ENCODE measurements around the gene DDX17.
"Not testable (repeated sequence)": the region's sequence is repeated elsewhere in the genome, so short reads cannot be mapped to it uniquely, and the experiment has no call there.

The DDX17 gene

DNA sequence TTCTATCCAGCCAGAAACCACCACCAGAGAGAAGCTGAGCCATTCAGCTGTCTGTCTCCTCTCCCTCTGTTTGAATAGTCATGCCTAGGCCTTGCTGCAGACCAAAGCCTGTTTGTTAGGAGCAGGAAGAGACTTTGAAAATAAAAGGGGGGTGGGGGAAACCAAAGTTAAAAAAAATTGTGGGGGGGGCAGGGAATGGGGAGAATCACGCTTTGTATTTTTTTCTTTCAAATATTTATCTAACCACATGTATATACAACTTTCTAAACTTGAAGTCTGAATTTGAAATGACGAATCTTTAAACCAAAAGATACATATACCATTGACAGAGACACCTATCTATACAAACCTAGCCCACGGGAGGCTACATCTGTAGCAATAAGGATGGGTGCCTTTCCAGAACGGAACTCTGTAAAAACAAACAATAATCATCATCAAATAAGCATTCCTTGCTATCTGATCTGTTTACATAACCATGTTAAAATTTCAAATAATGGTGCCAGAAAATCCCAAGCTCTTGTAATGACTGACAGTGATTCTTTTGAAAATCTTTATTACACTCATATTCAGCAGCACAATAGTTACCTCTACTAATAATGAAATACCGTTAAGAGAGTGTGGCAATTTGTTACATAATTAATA lies 14.3 kb downstream of the DDX17 start:
- DNase-seq (ENCODE audit: low read depth): no peak

- DNase-seq (ENCODE audit: low read depth): no peak
Observed at GRCh38 chr22:38490915-38491314, 15.2 kb downstream of the DDX17 start.

GRCh38 chr22:38490475-38490874 lies 15.6 kb downstream of the DDX17 start:
- DNase-seq (ENCODE audit: low read depth): no peak

DNA sequence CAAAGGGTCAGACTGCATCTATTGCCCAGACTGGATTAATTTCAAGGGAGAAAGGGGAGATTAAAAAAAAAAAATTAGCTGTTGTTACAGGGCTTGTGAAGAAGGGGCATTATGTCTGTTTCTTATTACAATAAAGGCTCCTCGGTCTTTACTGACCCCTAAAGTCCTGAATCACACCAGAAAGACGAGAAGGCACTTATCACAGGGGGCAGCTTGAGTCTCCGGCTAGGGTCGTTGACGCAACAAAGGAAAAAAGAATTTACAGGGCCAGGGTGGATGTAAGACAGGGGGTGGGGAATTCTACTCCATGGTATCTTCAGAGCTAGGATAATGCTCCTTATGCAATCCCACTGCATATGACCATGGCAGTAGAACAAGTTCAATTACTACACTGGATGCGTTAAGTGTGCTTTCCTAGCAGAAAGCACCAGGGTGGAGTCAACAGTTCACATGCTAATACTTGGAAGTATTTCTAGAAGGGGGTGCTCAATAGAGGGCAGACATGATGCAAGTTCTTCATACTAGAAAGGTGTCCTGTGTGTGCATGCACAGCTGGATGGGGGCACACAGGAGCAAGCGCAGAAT lies 16.5 kb downstream of the DDX17 start:
- no peak for DNase-seq (ENCODE audit: low read depth)

DNA sequence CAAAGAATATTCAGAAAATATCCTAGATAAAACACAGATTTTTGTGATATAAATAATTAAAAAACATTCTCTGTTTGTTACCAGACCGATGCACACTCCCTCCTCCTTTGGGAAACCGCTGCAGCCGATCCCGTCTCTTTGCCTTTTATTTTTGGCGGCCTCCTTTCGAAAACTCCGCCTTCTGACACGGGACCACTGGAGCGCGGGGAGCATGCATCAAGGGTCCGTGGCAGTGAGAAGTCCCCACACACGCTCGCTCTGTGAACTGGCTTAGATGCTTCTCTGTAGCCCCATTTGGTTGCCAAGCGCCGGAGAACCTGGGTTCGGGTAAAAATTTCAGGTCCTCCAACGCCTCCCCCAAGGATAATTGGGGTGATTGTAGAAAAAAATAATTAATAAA lies 17.0 kb downstream of the DDX17 start:
- no peak for DNase-seq (ENCODE audit: low read depth)

DNA sequence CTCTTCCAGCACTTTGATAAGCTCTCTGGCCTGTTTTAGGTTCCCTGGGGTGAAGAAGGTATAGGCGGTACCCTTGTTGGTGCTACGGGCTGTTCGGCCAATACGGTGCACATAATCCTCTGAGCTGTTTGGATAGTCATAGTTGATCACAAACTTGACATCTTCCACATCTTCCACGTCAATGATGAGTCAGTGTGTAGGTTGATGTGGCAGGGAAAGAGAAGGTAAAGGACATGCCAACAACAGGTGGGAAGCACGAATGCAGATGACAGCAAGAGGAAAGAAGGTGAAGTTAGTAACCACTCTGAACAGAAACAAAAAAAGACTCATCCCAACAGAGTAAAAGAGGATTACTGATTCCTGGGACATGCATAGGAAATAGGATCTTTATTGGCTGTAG lies 18.2 kb downstream of the DDX17 start:
- no peak for DNase-seq (ENCODE audit: low read depth)

GRCh38 chr22:38485783-38486182 lies 20.3 kb downstream of the DDX17 start:
- DNase-seq (ENCODE audit: low read depth): no peak

- DNase-seq (ENCODE audit: low read depth): no peak
Observed at GRCh38 chr22:38484244-38484643, 21.9 kb downstream of the DDX17 start.

DNA sequence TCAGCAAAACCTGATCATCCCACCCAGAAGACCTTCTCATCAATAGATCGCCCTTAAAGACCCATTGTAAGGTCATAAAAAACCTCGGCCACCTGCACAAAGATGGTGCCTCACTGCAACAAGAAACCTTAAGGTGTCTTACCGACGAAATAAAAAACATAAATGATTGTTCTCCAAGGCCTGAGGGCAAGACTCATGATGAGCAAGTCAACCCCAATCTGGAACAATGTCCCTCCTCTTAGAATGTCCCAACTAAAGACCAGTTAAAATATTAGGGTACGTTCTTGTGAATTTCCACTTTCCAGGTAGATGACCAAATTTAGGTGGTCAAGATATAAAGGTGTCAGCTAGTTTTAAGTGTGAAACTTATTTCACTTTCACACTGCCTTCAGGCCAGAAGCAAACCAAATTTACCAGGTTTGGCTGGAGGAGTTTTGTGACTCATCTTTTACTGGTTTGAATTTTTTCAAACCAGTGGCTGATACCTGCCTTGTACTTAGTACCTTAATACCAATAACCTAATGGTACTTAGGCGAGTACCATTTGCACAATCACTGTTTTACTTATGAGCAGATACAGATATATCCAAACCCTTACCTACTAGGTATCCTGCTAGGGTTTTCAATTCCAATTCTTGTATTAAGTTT lies 23.3 kb downstream of the DDX17 start:
- DNase-seq (ENCODE audit: low read depth): no peak

- DNase-seq (ENCODE audit: low read depth): no peak
Observed at GRCh38 chr22:38481871-38482332, 24.2 kb downstream of the DDX17 start.

- no peak for DNase-seq (ENCODE audit: low read depth)
Observed at GRCh38 chr22:38481162-38481870, 24.8 kb downstream of the DDX17 start.

GRCh38 chr22:38479096-38479837 lies 26.8 kb downstream of the DDX17 start:
- DNase-seq (ENCODE audit: low read depth): no peak

GRCh38 chr22:38477585-38477984 lies 28.5 kb downstream of the DDX17 start:
- no peak for DNase-seq (ENCODE audit: low read depth)

DNA sequence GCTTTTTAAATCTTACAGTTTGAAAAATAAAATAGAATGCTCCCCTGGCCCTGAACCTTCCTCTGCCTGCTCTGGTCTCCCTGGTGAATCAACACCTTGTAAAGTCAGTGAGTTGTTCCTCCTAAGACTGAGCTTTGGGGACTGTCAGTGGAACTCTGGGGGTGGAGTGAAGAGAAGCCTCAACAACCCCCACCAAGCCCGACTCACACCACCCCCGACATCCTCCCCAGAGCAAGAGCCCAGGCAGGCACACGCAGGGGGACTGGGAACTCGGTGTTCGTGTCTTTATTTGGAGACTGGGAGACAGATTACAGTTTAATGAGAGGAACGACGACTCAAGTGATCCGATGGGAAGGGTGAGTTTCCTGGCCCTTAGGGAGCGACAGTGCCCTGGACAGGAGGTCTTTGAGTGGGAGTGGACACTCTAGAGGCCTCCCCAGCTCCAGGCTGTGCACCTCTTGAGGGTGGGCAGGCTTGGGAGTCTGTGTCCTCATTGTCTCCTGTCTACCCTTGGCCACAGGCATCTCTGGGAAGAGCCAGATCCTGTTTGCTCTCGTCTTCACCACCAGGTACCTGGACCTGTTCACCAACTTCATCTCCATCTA lies 32.0 kb downstream of the DDX17 start:
- no peak for DNase-seq (ENCODE audit: low read depth)

GRCh38 chr22:38471237-38471636 lies 34.9 kb downstream of the DDX17 start:
- DNase-seq (ENCODE audit: low read depth): no peak

- not testable (repeated sequence) for DNase-seq (ENCODE audit: low read depth)
Observed at GRCh38 chr22:38470179-38470578, 35.9 kb downstream of the DDX17 start.

DNA sequence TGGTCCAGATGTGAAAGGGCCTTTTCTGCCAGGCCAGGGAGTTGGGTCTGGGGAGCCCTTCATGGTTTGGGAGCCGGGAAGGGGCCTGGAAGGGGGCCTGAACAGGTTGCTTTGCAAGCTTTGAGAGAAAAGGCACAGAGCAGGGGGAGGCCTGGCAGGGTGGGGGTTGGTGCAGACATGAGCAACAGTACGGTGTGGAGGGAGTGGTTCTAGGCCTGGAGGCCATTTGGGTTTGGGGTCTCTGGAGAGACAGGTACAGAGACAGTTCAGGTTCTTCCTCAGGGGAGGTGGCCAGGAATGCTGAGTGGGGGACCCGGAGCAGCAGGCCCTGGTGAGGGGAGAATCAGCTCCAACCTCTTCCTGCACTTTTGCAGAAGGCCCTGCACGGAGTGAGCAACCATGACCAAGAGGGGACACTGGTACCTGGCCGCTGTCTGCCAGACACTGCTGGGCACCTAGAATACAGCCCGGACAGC lies 36.8 kb downstream of the DDX17 start:
- no peak for DNase-seq (ENCODE audit: low read depth)

DNA sequence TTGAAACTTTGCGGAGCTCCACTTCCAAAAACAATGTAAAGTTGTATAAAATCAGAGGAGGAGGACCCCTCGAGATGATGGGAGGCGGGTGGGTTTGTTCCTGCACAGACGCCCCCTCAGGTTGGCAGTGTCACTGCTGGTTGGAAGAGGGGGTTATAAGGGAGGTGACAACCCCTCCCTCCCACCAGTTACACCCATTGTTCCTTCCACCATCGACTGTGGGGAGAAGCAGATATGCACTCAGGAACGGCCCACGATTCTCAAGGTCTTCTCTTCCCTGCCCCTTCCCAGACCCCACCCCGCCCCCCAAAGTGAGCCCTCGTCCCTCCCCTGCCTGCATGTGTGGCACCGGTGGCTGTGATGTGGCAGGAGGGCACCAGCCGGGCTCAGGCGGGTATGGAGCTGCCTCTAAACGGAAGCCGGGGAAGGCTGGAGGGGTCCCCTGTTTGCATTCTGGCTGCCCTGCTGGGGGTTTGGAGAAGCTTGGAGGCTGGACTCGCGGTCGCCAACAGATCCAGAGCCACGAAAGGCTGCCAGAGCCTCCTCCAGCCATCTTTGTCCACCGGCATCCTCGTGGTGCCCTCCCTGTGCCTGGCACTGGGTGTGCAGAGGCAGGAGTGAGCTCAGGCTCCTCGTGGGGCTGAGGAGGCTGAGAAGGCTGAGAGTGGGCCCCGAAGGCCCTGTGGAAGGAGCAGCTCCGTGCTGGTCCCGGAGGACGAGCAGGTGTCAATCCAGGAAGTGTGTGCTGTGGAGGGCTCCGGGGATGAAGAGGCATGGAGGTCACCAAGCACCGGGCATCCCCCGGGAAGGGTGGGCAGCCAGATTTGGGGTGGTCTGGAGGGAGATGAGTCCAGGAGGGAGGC lies 37.4 kb downstream of the DDX17 start:
- DNase-seq (ENCODE audit: low read depth): no peak

GRCh38 chr22:38467904-38468442 lies 38.1 kb downstream of the DDX17 start, which contains the start of gene KDELR3:
KDELR3 (plus strand) TSS chr22:38468096; CDS start chr22:38468234, 138 bp downstream.
- peak; percentile 24 for DNase-seq (ENCODE audit: low read depth)

DNA sequence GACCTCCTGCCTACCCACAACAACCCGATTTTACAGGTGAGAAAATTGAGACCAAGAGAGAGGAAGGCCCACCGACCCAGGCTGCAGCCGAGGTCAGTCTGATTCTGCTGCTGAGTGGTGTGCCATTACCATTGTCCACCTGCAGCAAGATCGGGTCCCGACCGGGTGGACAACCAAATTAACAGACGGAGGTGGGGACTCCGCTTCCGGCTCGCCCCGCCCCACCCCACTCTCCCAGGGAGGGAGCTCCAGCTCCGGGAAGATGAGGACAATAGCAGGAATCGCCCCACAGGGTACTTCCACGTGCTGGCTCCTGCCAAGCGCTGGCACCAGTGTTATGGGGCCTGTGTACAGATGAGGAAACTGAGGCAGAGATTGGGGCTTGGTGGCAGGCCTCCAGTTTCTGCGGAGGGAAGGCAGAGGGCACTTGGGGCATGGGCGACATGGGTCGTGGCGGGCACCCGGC lies 38.6 kb downstream of the DDX17 start:
- no peak for DNase-seq (ENCODE audit: low read depth)

Data from activated gamma-delta T cell treated with anti-CD3 and anti-CD28 coated beads, Interleukin-2, amount 50 U/mL, for 16 hours (primary cell).